Measurements from ENCODE around the gene WAS.

WAS gene

DNA sequence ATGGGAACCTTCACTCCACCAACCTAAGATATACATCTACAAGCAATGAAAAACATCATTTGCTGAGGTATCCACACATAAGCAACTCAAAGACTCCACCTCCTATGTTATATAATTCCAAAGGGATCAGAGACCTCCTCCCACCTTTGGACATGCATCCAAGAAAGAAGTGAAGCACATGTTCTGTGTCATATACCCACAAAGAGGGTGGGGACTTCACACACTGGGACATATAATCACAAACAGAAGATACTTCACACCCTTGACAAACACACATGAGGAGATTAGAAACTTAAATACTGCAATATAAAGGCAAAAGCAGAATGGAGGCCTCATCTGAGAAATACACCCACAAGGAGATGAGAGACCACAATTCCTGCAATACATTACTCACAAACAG lies 38.3 kb downstream of the WAS start:
- ATAC-seq (ENCODE audit: low read depth) (no peak), DNase-seq (ENCODE audit: low spot score) (no peak)
- H3K27ac ChIP-seq (ENCODE audit: poor library complexity, severe bottlenecking), result no peak overlapping the region
- no peaks in the 10 kb centered on the region for H3K36me3 ChIP-seq (ENCODE audit: low read depth)
- no peaks in the 10 kb centered on the region for H3K9me3 ChIP-seq (ENCODE audit: severe bottlenecking)
- H3K4me1 ChIP-seq (ENCODE audit: insufficient read depth, poor library complexity, severe bottlenecking), result no peaks in the 10 kb centered on the region
- H3K27me3 ChIP-seq (ENCODE audit: insufficient read depth, poor library complexity, severe bottlenecking), result no peaks in the 10 kb centered on the region
- no peak for TF ChIP-seq CTCF (IDR thresholded peaks at IDR 0.05; ENCODE audit: poor library complexity, severe bottlenecking)
- H3K4me3 ChIP-seq (ENCODE audit: severe bottlenecking), result no peak overlapping the region

DNA sequence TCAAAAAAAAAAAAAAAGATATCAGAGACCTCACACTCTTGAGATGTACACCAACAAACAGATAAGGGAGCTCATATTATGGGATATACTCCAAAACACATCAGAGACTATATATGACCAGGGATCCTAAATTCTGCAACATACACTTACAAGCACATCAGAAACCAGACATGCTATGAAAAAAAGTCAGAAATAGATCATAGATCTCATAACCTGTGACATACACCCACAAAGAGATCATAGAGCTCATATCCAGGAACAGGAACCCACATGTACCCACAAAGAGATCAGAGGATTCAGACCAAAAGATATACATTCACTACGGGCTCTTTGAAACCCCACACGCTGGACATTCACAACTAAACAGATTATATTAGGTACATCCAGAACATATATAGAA lies 43.0 kb downstream of the WAS start:
- no peak for ATAC-seq (ENCODE audit: low read depth)
- no peak for TF ChIP-seq CTCF (IDR thresholded peaks at IDR 0.05; ENCODE audit: poor library complexity, severe bottlenecking)
- no peaks in the 10 kb centered on the region for H3K9me3 ChIP-seq (ENCODE audit: severe bottlenecking)
- no peak overlapping the region for H3K4me3 ChIP-seq (ENCODE audit: severe bottlenecking)
- no peaks in the 10 kb centered on the region for H3K4me1 ChIP-seq (ENCODE audit: insufficient read depth, poor library complexity, severe bottlenecking)
- no peaks in the 10 kb centered on the region for H3K27me3 ChIP-seq (ENCODE audit: insufficient read depth, poor library complexity, severe bottlenecking)
- no peak for DNase-seq (ENCODE audit: low spot score)
- H3K36me3 ChIP-seq (ENCODE audit: low read depth), result no peaks in the 10 kb centered on the region
- H3K27ac ChIP-seq (ENCODE audit: poor library complexity, severe bottlenecking), result no peak overlapping the region

- DNase-seq (ENCODE audit: low spot score) (no peak), ATAC-seq (ENCODE audit: low read depth) (no peak)
- TF ChIP-seq CTCF (IDR thresholded peaks at IDR 0.05; ENCODE audit: poor library complexity, severe bottlenecking), result no peak
- Histone ChIP-seq H3K4me3 (ENCODE audit: severe bottlenecking) (no peak overlapping the region), H3K9me3 (ENCODE audit: severe bottlenecking) (no peaks in the 10 kb centered on the region), H3K27me3 (ENCODE audit: insufficient read depth, poor library complexity, severe bottlenecking) (no peaks in the 10 kb centered on the region), H3K36me3 (ENCODE audit: low read depth) (no peaks in the 10 kb centered on the region), H3K27ac (ENCODE audit: poor library complexity, severe bottlenecking) (no peak overlapping the region), H3K4me1 (ENCODE audit: insufficient read depth, poor library complexity, severe bottlenecking) (no peaks in the 10 kb centered on the region)
Observed at GRCh38 chrX:48728653-48729052, 45.1 kb downstream of the WAS start.

- TF ChIP-seq CTCF (IDR thresholded peaks at IDR 0.05; ENCODE audit: poor library complexity, severe bottlenecking), result no peak
- no peak overlapping the region for H3K27ac ChIP-seq (ENCODE audit: poor library complexity, severe bottlenecking)
- no peak for ATAC-seq (ENCODE audit: low read depth)
- no peaks in the 10 kb centered on the region for H3K36me3 ChIP-seq (ENCODE audit: low read depth)
- H3K4me1 ChIP-seq (ENCODE audit: insufficient read depth, poor library complexity, severe bottlenecking), result no peaks in the 10 kb centered on the region
- H3K27me3 ChIP-seq (ENCODE audit: insufficient read depth, poor library complexity, severe bottlenecking), result no peaks in the 10 kb centered on the region
- H3K9me3 ChIP-seq (ENCODE audit: severe bottlenecking), result no peaks in the 10 kb centered on the region
- peak overlapping the region; percentile 52 for H3K4me3 ChIP-seq (ENCODE audit: severe bottlenecking)
- no peak for DNase-seq (ENCODE audit: low spot score)
Observed at GRCh38 chrX:48736303-48736702, 52.7 kb downstream of the WAS start.

DNA sequence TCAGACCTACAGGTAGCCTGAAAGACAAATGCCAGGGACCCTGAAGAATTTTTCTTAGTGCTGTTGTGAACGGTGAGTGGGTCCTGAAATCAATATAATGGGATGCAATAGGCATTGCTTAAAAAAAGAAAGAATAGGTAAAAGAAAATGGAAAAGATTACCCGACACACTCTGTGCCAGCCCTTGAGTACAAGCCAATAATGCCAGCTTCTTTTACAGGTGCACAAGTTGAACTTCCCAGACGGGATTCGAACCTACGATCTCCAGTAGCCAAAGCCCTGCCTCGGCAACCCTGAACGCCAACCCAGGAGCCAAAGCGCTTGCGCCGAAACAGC lies 53.2 kb downstream of the WAS start:
- Histone ChIP-seq H3K4me3 (ENCODE audit: severe bottlenecking) (peak overlapping the region; percentile 52), H3K4me1 (ENCODE audit: insufficient read depth, poor library complexity, severe bottlenecking) (no peaks in the 10 kb centered on the region), H3K36me3 (ENCODE audit: low read depth) (no peaks in the 10 kb centered on the region), H3K27ac (ENCODE audit: poor library complexity, severe bottlenecking) (peak overlapping the region; percentile 60), H3K27me3 (ENCODE audit: insufficient read depth, poor library complexity, severe bottlenecking) (no peaks in the 10 kb centered on the region), H3K9me3 (ENCODE audit: severe bottlenecking) (no peaks in the 10 kb centered on the region)
- DNase-seq (ENCODE audit: low spot score) (no peak), ATAC-seq (ENCODE audit: low read depth) (no peak)
- no peak for TF ChIP-seq CTCF (IDR thresholded peaks at IDR 0.05; ENCODE audit: poor library complexity, severe bottlenecking)
